Body of pancreas (tissue), 4 donors: ENCODE measurements around the gene CLCF1.

Experiments used
- POLR2A ChIP-seq, 3 donors: fragments of 450-650 bp; IDR thresholded peaks; one replicate each; pipeline ENCODE4 v1.6.1; 2016; ENCODE audit warnings: antibody characterized with exemption in 3 of 3, mild to moderate bottlenecking in 2 of 3
- TF ChIP-seq, protein P1 (sequence below), 7 experiments: fragments of 450-650 bp in 4 of 7; fragments of 200-600 bp in 3 of 7; sonication (generic) in 3 of 7; IDR thresholded peaks; one replicate each; pipeline ENCODE4 v1.5.1; 2016 to 2019; ENCODE audit warnings: antibody characterized with exemption in 7 of 7

DNA sequence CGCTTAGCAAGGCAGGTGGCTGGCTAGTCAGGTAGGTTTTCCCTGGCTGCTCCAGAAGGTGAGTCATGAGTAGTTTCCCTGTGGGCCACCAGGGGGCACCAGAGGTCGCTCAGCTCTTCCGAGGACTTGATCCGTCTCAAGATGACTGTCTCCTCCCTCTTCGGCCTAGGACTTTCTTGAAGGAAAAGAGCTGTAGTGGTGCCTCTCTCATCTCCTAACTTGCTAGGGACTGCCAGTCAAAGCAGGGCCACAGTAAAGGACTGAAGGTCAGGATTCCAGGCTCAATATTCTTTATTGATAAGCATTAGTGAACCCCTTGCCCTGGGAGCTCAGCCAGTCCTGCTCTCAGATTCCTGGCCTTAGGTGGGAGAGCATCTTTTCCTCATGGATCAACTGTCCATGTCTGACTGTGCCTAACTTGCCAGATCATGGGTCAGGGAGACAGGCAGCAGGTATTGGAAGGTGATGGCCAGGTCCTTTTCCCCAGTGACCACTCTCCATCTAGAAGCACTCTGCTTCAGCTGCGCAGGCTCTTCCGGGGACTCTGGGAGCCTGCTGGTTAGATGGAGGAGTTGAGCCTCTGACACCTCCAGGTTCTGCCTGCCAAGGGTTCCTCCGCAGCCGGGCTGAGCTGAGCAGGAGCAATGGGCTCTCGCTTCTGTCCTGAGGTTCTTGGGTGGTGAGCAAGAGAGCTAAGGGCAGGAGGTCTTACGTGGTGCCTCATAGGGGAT, 22.0 kb downstream of the CLCF1 start:
- TF ChIP-seq, protein P1, sequence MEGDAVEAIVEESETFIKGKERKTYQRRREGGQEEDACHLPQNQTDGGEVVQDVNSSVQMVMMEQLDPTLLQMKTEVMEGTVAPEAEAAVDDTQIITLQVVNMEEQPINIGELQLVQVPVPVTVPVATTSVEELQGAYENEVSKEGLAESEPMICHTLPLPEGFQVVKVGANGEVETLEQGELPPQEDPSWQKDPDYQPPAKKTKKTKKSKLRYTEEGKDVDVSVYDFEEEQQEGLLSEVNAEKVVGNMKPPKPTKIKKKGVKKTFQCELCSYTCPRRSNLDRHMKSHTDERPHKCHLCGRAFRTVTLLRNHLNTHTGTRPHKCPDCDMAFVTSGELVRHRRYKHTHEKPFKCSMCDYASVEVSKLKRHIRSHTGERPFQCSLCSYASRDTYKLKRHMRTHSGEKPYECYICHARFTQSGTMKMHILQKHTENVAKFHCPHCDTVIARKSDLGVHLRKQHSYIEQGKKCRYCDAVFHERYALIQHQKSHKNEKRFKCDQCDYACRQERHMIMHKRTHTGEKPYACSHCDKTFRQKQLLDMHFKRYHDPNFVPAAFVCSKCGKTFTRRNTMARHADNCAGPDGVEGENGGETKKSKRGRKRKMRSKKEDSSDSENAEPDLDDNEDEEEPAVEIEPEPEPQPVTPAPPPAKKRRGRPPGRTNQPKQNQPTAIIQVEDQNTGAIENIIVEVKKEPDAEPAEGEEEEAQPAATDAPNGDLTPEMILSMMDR (IDR thresholded peaks at IDR 0.05): peak; percentile 88 to 96 (median 91)
- peak in 1 of 3 donors; percentile 18 for TF ChIP-seq POLR2A (IDR thresholded peaks at IDR 0.05)
